Loucy (cell line): ENCODE data around the gene RPTOR.

Experiments
- CTCF ChIP-seq: fragments of 200-600 bp; sonication (generic); conservative IDR thresholded peaks from 2 replicates; pipeline ENCODE4 v1.5.1; 2014; ENCODE audit warnings: mild to moderate bottlenecking, antibody characterized with exemption, low read length
- EZH2phosphoT487 ChIP-seq: fragments of 200-600 bp; IDR thresholded peaks from 2 replicates; pipeline ENCODE4 v1.6.1; 2018; ENCODE audit warnings: antibody characterized with exemption, mild to moderate bottlenecking, moderate library complexity, borderline replicate concordance

DNA sequence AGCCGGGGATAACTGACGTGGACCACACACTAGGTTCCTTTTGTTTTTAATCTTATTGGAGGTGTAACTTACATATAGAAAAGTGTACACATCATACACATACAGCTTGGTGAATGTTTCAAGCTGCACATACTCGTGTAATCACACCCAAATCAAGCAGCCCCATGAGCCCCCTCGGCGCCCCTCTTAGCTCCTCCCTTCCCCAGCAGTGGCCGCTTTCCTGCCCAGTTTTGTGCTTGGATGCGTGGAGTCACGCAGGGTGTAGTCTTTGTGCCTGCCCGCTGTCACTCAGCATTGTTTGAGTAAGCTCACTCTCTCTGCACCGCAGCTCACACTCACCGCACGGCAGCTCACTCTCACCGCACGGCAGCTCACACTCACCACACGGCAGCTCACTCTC is 295.3 kb downstream of the RPTOR start:
- TF ChIP-seq CTCF (no peak), EZH2phosphoT487 (no peak)
